SK-N-MC (cell line): ENCODE data around the gene DSE.

Source experiments
- EZH2 ChIP-seq: fragments of 200-600 bp; sonication (generic); IDR thresholded peaks from one replicate; pipeline ENCODE4 v1.6.1; 2017; ENCODE audit warnings: antibody characterized with exemption
- FOXP2 ChIP-seq: optimal IDR thresholded peaks from 2 replicates; pipeline ENCODE3; 2011; ENCODE audit warnings: mild to moderate bottlenecking, moderate library complexity; ENCODE audit not compliant: insufficient read depth; ENCODE audit errors: extremely low read length, control extremely low read depth
- POLR2AphosphoS5 ChIP-seq: IDR thresholded peaks from 2 replicates; pipeline ENCODE4 v1.6.1; 2012; ENCODE audit warnings: mild to moderate bottlenecking, low read depth, low read length, borderline replicate concordance

DNA sequence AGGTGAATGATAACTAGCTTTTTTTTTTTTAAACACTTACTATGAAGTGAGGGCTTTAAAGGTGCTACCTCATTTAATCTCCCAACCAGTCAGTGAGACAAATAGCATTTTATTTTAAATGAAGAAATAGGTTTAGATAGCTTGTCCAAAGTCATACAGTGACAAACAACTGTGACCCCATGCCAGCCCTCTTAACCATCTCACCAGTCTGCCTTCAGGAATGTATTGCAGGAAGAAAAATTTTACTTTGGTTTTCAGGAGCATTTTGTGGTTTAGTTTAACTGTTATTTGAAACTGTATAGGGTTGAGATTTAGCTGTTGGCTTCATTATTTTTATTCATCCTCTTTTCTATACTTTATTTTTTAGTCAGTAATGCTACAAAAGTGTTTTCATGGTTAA, 18.6 kb downstream of the DSE start:
- no peak for TF ChIP-seq EZH2
- TF ChIP-seq POLR2AphosphoS5: no peak
- no peak for TF ChIP-seq FOXP2
